ENCODE data around the gene SOX3.

SOX3 gene

DNA sequence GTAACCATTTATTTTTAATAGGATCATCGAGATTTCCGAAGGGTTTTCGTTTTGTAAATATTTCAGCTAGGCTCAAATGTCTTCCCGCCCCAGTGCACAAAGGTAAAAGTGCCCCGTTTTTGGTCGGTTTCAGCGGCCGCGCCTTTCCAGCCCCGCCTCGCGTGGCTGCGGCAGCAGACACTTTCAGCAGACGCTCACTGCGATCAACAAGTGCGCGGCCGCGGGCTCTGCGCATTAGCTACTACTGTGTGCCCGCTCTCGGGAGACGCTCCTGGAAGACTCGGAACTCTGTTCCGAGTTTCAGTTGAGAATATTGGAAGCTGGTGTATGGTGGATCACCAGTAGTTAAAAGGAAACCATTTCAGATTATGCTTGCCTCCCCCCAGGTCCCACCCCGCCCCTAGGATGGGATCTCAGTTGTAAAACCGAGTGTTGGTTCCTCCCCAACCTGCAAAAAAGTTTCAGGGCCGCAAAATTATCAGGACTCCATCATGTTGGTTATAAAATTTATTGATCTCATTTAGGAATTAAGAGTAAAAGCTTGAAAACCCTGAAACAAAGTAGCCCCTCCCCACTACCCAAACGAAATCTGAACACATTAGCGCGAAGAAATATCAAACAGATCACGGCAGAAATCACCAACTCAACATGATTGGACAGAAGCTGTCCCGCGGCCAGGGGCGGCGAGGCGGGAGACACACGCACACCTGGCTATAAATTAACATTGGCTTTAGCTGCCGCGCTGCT lies 2.2 kb downstream of the SOX3 start:
- TF ChIP-seq EP300 (IDR thresholded peaks at IDR 0.05; ENCODE audit: borderline replicate concordance): no peak
- no peak for TF ChIP-seq TEAD4 (IDR thresholded peaks at IDR 0.05)
- TF ChIP-seq RAD21 (IDR thresholded peaks at IDR 0.05; ENCODE audit: low read depth): no peak
- no peak for TF ChIP-seq YY1 (IDR thresholded peaks at IDR 0.05; ENCODE audit: low read depth)
- TF ChIP-seq NFIC (IDR thresholded peaks at IDR 0.05): no peak
- TF ChIP-seq, protein P1, sequence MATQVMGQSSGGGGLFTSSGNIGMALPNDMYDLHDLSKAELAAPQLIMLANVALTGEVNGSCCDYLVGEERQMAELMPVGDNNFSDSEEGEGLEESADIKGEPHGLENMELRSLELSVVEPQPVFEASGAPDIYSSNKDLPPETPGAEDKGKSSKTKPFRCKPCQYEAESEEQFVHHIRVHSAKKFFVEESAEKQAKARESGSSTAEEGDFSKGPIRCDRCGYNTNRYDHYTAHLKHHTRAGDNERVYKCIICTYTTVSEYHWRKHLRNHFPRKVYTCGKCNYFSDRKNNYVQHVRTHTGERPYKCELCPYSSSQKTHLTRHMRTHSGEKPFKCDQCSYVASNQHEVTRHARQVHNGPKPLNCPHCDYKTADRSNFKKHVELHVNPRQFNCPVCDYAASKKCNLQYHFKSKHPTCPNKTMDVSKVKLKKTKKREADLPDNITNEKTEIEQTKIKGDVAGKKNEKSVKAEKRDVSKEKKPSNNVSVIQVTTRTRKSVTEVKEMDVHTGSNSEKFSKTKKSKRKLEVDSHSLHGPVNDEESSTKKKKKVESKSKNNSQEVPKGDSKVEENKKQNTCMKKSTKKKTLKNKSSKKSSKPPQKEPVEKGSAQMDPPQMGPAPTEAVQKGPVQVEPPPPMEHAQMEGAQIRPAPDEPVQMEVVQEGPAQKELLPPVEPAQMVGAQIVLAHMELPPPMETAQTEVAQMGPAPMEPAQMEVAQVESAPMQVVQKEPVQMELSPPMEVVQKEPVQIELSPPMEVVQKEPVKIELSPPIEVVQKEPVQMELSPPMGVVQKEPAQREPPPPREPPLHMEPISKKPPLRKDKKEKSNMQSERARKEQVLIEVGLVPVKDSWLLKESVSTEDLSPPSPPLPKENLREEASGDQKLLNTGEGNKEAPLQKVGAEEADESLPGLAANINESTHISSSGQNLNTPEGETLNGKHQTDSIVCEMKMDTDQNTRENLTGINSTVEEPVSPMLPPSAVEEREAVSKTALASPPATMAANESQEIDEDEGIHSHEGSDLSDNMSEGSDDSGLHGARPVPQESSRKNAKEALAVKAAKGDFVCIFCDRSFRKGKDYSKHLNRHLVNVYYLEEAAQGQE (IDR thresholded peaks at IDR 0.05; ENCODE audit: low read depth): no peak
- no peak for TF ChIP-seq FOXM1 (IDR thresholded peaks at IDR 0.05; ENCODE audit: borderline replicate concordance, low read depth)
- no peak for TF ChIP-seq TCF12 (IDR thresholded peaks at IDR 0.05; ENCODE audit: low read depth)

DNA sequence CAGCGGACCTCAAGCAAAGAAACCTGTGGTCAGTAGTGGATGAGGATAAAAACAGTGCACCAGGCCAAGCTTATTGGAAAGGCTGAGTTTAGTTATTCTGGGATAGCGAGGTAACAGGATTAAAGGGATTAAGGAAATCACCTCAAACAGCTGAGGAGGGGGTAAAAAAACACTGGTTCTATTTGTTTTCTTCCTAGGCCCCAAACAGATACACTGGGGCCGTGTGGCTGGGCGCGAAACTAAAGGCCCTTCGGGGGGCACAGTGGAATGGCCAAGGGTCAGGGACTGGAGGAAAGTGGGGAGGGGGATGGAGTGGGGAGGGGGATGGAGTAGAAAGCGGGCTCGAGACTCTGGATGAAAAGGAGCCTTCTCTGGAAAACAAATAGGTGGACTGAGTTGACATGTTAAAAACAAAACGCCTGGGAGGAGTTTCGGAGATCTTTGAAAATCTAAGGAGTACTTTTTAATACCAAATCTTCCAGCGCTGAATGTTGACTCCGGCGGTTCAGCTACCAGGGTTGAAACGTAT lies 2.9 kb downstream of the SOX3 start:
- TF ChIP-seq CEBPB (IDR thresholded peaks at IDR 0.05) (no peak), EGR1 (IDR thresholded peaks at IDR 0.05) (no peak), NFIC (IDR thresholded peaks at IDR 0.05) (no peak), EP300 (IDR thresholded peaks at IDR 0.05; ENCODE audit: borderline replicate concordance) (no peak)

DNA sequence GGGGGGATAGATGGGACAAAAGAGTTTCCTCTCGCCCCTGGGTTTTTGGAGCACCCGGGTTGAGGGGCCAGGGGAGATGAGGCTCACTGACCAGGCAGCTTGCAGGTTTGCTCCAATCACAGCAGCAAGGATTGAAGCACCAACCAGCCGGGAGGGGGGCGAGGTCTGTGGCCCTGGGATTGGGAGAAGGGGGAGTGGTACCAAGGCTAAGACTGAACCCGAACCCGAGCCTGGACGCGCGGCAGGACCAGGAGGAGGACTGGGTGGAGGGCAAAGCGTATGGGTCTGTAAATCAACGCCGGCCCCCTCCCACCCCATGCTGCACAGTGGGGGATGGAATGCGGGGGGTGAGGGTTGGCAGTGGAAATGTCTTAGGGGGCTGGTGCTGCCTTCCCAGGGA lies 3.5 kb downstream of the SOX3 start:
- TF ChIP-seq TAF1 (IDR thresholded peaks at IDR 0.05; ENCODE audit: low read depth) (no peak), ZBTB7A (IDR thresholded peaks at IDR 0.05; ENCODE audit: low read depth) (no peak)
- TF ChIP-seq, protein P1 (IDR thresholded peaks at IDR 0.05; ENCODE audit: low read depth): no peak

DNA sequence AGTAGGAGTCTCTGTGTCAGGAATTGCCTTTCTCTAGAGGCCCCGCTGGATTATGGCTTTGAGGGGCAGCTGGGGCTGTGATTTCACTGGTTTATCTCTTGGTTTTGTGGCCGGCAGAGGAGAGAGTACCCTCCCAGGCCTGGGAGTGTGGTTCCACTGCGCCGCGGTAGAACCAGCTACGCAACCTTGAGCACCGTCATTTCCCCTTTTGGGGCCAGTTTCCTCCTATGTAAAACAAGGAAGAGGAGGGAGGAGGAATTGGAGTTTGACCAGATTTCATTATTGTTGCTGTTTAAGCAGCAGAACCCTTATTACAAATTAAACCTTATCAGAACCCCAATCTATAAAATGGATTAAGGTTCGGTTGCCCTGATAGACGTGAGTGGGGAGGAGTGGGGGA lies 4.4 kb downstream of the SOX3 start:
- TF ChIP-seq, protein P2, sequence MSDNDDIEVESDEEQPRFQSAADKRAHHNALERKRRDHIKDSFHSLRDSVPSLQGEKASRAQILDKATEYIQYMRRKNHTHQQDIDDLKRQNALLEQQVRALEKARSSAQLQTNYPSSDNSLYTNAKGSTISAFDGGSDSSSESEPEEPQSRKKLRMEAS (IDR thresholded peaks at IDR 0.05): no peak
- TF ChIP-seq NFIC (IDR thresholded peaks at IDR 0.05) (no peak), CREB1 (IDR thresholded peaks at IDR 0.05; ENCODE audit: low read depth) (no peak), TAF1 (IDR thresholded peaks at IDR 0.05; ENCODE audit: low read depth) (no peak), TCF12 (IDR thresholded peaks at IDR 0.05; ENCODE audit: low read depth) (no peak), EGR1 (IDR thresholded peaks at IDR 0.05) (no peak)

DNA sequence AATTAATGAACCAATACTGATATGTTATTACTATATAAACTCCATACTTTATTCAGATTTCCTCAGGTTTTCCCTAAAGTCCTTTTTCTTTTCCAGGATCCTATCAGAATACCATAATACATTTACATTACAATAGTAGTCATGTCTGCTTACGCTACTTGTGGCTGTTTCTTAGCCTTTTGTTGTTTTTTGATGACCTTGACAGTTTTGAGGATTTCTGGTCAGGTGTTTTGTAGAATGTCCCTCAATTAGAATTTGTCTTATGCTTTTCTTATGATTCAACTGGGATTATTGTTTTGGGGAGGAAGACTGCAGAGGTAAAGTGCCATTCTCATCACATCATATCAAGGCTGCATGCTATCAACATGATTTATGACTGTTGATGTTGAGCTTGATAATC lies 9.1 kb downstream of the SOX3 start:
- TF ChIP-seq CEBPB (IDR thresholded peaks at IDR 0.05): no peak
- TF ChIP-seq NFIC (IDR thresholded peaks at IDR 0.05): no peak
- TF ChIP-seq FOXM1 (IDR thresholded peaks at IDR 0.05; ENCODE audit: borderline replicate concordance, low read depth): no peak
- TF ChIP-seq RAD21 (IDR thresholded peaks at IDR 0.05; ENCODE audit: low read depth): no peak
- no peak for TF ChIP-seq CREB1 (IDR thresholded peaks at IDR 0.05; ENCODE audit: low read depth)
- TF ChIP-seq TCF12 (IDR thresholded peaks at IDR 0.05; ENCODE audit: low read depth): no peak
- TF ChIP-seq ZBTB7A (IDR thresholded peaks at IDR 0.05; ENCODE audit: low read depth): no peak
- TF ChIP-seq, protein P1 (IDR thresholded peaks at IDR 0.05; ENCODE audit: low read depth): no peak
- TF ChIP-seq, protein P3, sequence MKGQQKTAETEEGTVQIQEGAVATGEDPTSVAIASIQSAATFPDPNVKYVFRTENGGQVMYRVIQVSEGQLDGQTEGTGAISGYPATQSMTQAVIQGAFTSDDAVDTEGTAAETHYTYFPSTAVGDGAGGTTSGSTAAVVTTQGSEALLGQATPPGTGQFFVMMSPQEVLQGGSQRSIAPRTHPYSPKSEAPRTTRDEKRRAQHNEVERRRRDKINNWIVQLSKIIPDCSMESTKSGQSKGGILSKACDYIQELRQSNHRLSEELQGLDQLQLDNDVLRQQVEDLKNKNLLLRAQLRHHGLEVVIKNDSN (IDR thresholded peaks at IDR 0.05): no peak
- TF ChIP-seq, protein P2 (IDR thresholded peaks at IDR 0.05): no peak
- TF ChIP-seq TAF1 (IDR thresholded peaks at IDR 0.05; ENCODE audit: low read depth): no peak
- TF ChIP-seq EP300 (IDR thresholded peaks at IDR 0.05; ENCODE audit: borderline replicate concordance): no peak
- no peak for TF ChIP-seq TEAD4 (IDR thresholded peaks at IDR 0.05)
- no peak for TF ChIP-seq YY1 (IDR thresholded peaks at IDR 0.05; ENCODE audit: low read depth)
- no peak for TF ChIP-seq EGR1 (IDR thresholded peaks at IDR 0.05)
